Endothelial cell (in vitro differentiated cells): ENCODE data around the gene OSBPL2. TPM values are rescaled to one million over a fixed set of nuclear protein-coding genes. Genes with fewer than 3 reads are reported as not detected.

Source experiments
- DNase-seq: peaks from one replicate; pipeline ENCODE4 v3.0.0; 2021; ENCODE audit warnings: low spot score
- H3K27ac Mint-ChIP-seq: one replicate; pipeline ENCODE4 v1.8.0; 2021; ENCODE audit warnings: mixed read lengths, inconsistent platforms; ENCODE audit not compliant: unreplicated experiment
- H3K27me3 Mint-ChIP-seq: one replicate; pipeline ENCODE4 v1.8.0; 2021; ENCODE audit warnings: mild to moderate bottlenecking, moderate library complexity, mixed read lengths, inconsistent platforms; ENCODE audit not compliant: unreplicated experiment
- H3K36me3 Mint-ChIP-seq: one replicate; pipeline ENCODE4 v1.8.0; 2021; ENCODE audit warnings: mild to moderate bottlenecking, low read depth, mixed read lengths, inconsistent platforms; ENCODE audit not compliant: unreplicated experiment
- H3K4me1 Mint-ChIP-seq: one replicate; pipeline ENCODE4 v1.8.0; 2021; ENCODE audit warnings: mild to moderate bottlenecking, mixed read lengths, inconsistent platforms; ENCODE audit not compliant: unreplicated experiment
- H3K4me3 Mint-ChIP-seq: one replicate; pipeline ENCODE4 v1.8.0; 2021; ENCODE audit warnings: mild to moderate bottlenecking, mixed read lengths, inconsistent platforms; ENCODE audit not compliant: unreplicated experiment
- H3K9me3 Mint-ChIP-seq: one replicate; pipeline ENCODE4 v1.8.0; 2021; ENCODE audit warnings: mixed read lengths, inconsistent platforms; ENCODE audit not compliant: unreplicated experiment
- total RNA-seq: library from RNA; stranded (reverse); fragmentation: NEBNext Ultra II Directional; extraction: Animal tissue kit (Norgen Biotek cat#: 25700); gene quantifications from one replicate; pipeline ENCODE4 v1.2.1, GENCODE V29; 2021; ENCODE audit not compliant: unreplicated experiment
- TF ChIP-seq, protein P1 (sequence below): fragments of 200-600 bp; sonication (generic); IDR thresholded peaks from one replicate; pipeline ENCODE4 v1.5.0; 2021; ENCODE audit warnings: antibody characterized with exemption; ENCODE audit not compliant: unreplicated experiment

OSBPL2 gene
- total RNA-seq, 1 donor from 2014 or later: 39.5 TPM

GRCh38 chr20:62287129-62287528 lies 48.8 kb downstream of the OSBPL2 start:
- Mint-ChIP-seq H3K27me3 (peaks cover 7% of the 10 kb centered on the region), H3K9me3 (no peaks in the 10 kb centered on the region), H3K4me1 (peaks cover 13% of the 10 kb centered on the region), H3K27ac (peak overlapping the region; percentile 82), H3K36me3 (peaks cover 24% of the 10 kb centered on the region), H3K4me3 (no peak overlapping the region)
- TF ChIP-seq, protein P1, sequence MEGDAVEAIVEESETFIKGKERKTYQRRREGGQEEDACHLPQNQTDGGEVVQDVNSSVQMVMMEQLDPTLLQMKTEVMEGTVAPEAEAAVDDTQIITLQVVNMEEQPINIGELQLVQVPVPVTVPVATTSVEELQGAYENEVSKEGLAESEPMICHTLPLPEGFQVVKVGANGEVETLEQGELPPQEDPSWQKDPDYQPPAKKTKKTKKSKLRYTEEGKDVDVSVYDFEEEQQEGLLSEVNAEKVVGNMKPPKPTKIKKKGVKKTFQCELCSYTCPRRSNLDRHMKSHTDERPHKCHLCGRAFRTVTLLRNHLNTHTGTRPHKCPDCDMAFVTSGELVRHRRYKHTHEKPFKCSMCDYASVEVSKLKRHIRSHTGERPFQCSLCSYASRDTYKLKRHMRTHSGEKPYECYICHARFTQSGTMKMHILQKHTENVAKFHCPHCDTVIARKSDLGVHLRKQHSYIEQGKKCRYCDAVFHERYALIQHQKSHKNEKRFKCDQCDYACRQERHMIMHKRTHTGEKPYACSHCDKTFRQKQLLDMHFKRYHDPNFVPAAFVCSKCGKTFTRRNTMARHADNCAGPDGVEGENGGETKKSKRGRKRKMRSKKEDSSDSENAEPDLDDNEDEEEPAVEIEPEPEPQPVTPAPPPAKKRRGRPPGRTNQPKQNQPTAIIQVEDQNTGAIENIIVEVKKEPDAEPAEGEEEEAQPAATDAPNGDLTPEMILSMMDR: no peak
- no peak for DNase-seq

- no peak overlapping the region for H3K4me3 Mint-ChIP-seq
- no peak overlapping the region for H3K27ac Mint-ChIP-seq
- H3K4me1 Mint-ChIP-seq: peaks cover 13% of the 10 kb centered on the region
- DNase-seq: no peak
- no peaks in the 10 kb centered on the region for H3K9me3 Mint-ChIP-seq
- H3K36me3 Mint-ChIP-seq: peaks cover 24% of the 10 kb centered on the region
- TF ChIP-seq, protein P1: no peak
- H3K27me3 Mint-ChIP-seq: peaks cover 7% of the 10 kb centered on the region
Measured at GRCh38 chr20:62287759-62288534, 49.6 kb downstream of the OSBPL2 start.

- TF ChIP-seq, protein P1: no peak
- no peak for DNase-seq
- Mint-ChIP-seq H3K36me3 (peaks cover 22% of the 10 kb centered on the region), H3K4me3 (no peak overlapping the region), H3K4me1 (peaks cover 13% of the 10 kb centered on the region), H3K27me3 (peaks cover 7% of the 10 kb centered on the region), H3K27ac (peak overlapping the region; percentile 22), H3K9me3 (no peaks in the 10 kb centered on the region)
Measured at GRCh38 chr20:62288535-62289105, 50.3 kb downstream of the OSBPL2 start.

- H3K4me1 Mint-ChIP-seq: peaks cover 13% of the 10 kb centered on the region
- peaks cover 7% of the 10 kb centered on the region for H3K27me3 Mint-ChIP-seq
- H3K36me3 Mint-ChIP-seq: peaks cover 17% of the 10 kb centered on the region
- TF ChIP-seq, protein P1: no peak
- no peaks in the 10 kb centered on the region for H3K9me3 Mint-ChIP-seq
- no peak overlapping the region for H3K27ac Mint-ChIP-seq
- H3K4me3 Mint-ChIP-seq: no peak overlapping the region
- DNase-seq: no peak
Measured at GRCh38 chr20:62289131-62289530, 50.8 kb downstream of the OSBPL2 start.

DNA sequence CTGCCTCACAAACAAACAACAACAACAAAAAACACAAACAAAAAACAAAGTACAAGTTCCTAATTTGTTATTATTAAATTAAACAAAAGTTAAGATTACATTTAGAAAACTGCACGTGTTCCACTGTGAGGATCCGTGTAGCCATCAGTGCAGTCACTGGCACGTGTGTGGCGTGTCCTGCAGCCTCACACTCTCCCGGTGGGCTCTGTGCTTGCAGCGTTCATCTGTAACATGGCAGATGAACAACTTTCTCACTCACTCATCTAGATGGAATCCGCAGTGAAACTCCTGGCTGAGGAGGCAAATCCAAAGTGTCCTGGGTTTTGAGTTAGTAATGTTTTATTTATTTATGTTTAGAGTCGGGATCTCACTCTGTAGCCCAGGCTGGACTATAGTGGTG lies 51.6 kb downstream of the OSBPL2 start:
- H3K27me3 Mint-ChIP-seq: peaks cover 7% of the 10 kb centered on the region
- no peak overlapping the region for H3K27ac Mint-ChIP-seq
- no peak for DNase-seq
- peaks cover 19% of the 10 kb centered on the region for H3K36me3 Mint-ChIP-seq
- no peaks in the 10 kb centered on the region for H3K9me3 Mint-ChIP-seq
- no peak overlapping the region for H3K4me3 Mint-ChIP-seq
- TF ChIP-seq, protein P1: no peak
- peaks cover 11% of the 10 kb centered on the region for H3K4me1 Mint-ChIP-seq
